ENCODE results near the gene SEMA6A. TPM values are rescaled to one million over a fixed set of nuclear protein-coding genes. Genes with fewer than 3 reads are reported as not detected.

The SEMA6A gene
- total and polyA plus RNA-seq, 9 of the 15 experiments (the other 6 are each of a cell fraction or from before 2014, with no cell fraction given), result 0.04 to 0.42 (median 0.18) TPM; not detected in 5

DNA sequence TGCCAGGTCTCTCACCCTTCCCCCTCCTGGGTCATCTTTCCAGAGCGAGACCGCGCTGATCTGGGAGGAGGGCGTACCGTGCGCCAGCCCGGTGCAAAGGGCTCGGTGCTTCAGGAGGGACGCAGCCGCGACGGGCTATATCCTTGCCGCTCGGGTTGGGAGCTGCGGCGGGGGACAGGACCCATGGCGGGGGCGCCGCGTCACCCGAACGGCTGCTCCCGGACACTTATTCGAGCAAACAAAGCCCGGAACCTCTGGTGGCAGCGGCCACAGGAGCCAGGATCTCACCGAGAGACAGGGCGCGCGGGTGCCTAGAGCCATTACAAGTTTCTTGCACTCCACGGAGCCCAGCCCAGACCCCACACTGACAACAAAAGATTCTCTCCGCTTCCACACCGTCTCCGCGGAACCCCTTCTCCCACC is 1.3 kb downstream of the SEMA6A start (continued):
- TF ChIP-seq, protein P1, sequence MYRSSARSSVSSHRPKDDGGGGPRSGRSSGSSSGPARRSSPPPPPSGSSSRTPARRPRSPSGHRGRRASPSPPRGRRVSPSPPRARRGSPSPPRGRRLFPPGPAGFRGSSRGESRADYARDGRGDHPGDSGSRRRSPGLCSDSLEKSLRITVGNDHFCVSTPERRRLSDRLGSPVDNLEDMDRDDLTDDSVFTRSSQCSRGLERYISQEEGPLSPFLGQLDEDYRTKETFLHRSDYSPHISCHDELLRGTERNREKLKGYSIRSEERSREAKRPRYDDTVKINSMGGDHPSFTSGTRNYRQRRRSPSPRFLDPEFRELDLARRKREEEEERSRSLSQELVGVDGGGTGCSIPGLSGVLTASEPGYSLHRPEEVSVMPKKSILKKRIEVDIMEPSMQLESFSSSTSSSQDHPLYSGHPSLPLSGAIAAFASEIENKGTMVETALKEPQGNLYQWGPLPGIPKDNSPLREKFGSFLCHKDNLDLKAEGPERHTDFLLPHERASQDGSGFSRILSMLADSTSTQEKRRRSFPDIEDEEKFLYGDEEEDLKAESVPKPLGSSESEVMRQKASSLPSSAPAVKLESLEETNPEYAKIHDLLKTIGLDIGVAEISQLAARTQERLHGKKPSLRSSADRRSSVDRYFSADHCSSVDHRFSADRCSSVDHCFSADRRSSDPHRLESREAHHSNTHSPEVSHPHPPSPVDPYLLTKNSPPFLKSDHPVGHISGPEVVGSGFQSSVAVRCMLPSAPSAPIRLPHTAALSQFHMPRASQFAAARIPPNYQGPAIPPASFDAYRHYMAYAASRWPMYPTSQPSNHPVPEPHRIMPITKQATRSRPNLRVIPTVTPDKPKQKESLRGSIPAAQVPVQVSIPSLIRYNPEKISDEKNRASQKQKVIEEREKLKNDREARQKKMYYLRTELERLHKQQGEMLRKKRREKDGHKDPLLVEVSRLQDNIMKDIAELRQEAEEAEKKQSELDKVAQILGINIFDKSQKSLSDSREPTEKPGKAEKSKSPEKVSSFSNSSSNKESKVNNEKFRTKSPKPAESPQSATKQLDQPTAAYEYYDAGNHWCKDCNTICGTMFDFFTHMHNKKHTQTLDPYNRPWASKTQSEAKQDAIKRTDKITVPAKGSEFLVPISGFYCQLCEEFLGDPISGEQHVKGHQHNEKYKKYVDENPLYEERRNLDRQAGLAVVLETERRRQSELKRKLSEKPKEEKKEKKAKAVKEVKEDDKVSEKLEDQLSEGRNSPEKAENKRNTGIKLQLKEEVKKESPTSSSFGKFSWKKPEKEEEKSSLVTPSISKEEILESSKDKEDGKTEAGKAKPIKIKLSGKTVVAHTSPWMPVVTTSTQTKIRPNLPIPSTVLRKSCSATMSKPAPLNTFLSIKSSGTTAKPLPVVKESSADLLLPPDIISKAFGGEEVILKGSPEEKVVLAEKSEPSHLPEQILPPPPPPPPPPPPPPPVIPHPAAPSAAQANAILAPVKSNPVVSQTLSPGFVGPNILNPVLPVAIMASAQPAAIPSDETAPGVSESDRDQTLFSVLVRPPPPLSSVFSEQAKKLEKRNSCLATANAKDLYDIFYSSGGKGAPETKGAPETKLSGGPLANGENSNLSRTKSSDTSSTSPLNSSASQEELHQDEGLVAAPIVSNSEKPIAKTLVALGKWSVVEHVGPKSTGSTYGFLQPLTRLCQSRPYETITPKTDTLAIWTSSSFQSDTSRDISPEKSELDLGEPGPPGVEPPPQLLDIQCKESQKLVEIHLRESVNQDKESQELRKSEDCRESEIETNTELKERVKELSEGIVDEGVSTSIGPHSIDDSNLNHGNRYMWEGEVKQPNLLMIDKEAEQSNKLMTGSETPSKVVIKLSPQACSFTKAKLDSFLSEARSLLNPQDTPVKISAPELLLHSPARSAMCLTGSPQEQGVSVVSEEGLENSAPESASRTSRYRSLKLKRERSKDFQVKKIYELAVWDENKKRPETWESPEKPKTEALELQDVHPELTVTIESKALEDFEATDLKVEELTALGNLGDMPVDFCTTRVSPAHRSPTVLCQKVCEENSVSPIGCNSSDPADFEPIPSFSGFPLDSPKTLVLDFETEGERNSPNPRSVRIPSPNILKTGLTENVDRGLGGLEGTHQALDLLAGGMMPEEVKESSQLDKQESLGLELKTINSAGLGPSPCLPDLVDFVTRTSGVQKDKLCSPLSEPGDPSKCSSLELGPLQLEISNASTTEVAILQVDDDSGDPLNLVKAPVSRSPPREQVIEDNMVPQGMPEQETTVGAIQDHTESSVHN (IDR thresholded peaks at IDR 0.05; ENCODE audit: borderline replicate concordance in 1 of 2, low read depth in 1 of 2), result no peak
- TF ChIP-seq WHSC1 (IDR thresholded peaks at IDR 0.05; ENCODE audit: low read length) (no peak), ZNF431 (CRISPR knock-in tag; IDR thresholded peaks at IDR 0.05) (no peak), SAP30 (IDR thresholded peaks at IDR 0.05; ENCODE audit: borderline replicate concordance, insufficient read depth, low read depth, low read length, poor library complexity, severe bottlenecking) (no peak), SIN3B (IDR thresholded peaks at IDR 0.05; ENCODE audit: low read depth) (no peak), RUNX1 (IDR thresholded peaks at IDR 0.05; ENCODE audit: low read depth) (no peak), TRIM24 (IDR thresholded peaks at IDR 0.05) (no peak), GTF2E2 (tag; IDR thresholded peaks at IDR 0.05) (no peak), POLR2H (tag; IDR thresholded peaks at IDR 0.05; ENCODE audit: low read depth) (no peak)
- TF ChIP-seq, protein P2, sequence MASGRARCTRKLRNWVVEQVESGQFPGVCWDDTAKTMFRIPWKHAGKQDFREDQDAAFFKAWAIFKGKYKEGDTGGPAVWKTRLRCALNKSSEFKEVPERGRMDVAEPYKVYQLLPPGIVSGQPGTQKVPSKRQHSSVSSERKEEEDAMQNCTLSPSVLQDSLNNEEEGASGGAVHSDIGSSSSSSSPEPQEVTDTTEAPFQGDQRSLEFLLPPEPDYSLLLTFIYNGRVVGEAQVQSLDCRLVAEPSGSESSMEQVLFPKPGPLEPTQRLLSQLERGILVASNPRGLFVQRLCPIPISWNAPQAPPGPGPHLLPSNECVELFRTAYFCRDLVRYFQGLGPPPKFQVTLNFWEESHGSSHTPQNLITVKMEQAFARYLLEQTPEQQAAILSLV (tag; IDR thresholded peaks at IDR 0.05), result no peak
- TF ChIP-seq, protein P3, sequence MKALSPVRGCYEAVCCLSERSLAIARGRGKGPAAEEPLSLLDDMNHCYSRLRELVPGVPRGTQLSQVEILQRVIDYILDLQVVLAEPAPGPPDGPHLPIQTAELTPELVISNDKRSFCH (CRISPR knock-in tag; IDR thresholded peaks at IDR 0.05), result no peak
- TF ChIP-seq, protein P3 (tag; IDR thresholded peaks at IDR 0.05), result no peak

Data from K562 (cell line).